Astrocyte of the cerebellum (primary cell): ENCODE data around the gene PLPPR1.

Experiments
- DNase-seq: peaks from one replicate; pipeline ENCODE4 v3.0.0-alpha.2; 2011; ENCODE audit warnings: low read depth
- H3K4me3 ChIP-seq: 2 replicates; pipeline ENCODE4 v1.5.1; 2011; ENCODE audit warnings: mild to moderate bottlenecking, low read depth, low read length, moderate library complexity
- CTCF ChIP-seq: IDR thresholded peaks from 2 replicates; pipeline ENCODE4 v1.5.1; 2012; ENCODE audit warnings: low read length, low read depth, moderate library complexity, mild to moderate bottlenecking; ENCODE audit errors: missing control alignments
- in situ Hi-C: cut with HindIII; loops from 2 replicates; pipeline ENCODE4 v1.10.0; 2017; ENCODE audit warnings: low sequenced_read_pairs

The PLPPR1 gene

GRCh38 chr9:101005246-101005645 lies 23.3 kb upstream of the PLPPR1 start:
- no peak for DNase-seq
- no peak overlapping the region for H3K4me3 ChIP-seq
- no peak for TF ChIP-seq CTCF
- in situ Hi-C loops: no loop called here

- no peak for DNase-seq
- H3K4me3 ChIP-seq: no peak overlapping the region
- no peak for TF ChIP-seq CTCF
- in situ Hi-C loops: no loop called here
Measured at GRCh38 chr9:101014566-101014965, 14.0 kb upstream of the PLPPR1 start.

GRCh38 chr9:101018467-101018866 lies 10.1 kb upstream of the PLPPR1 start:
- H3K4me3 ChIP-seq: no peak overlapping the region
- no peak for DNase-seq
- TF ChIP-seq CTCF: no peak
- in situ Hi-C loops: no loop called here

GRCh38 chr9:101022704-101023103 lies 5.8 kb upstream of the PLPPR1 start:
- H3K4me3 ChIP-seq: no peak overlapping the region
- DNase-seq: no peak
- no peak for TF ChIP-seq CTCF
- in situ Hi-C loops: no loop called here

GRCh38 chr9:101025940-101026339 lies 2.6 kb upstream of the PLPPR1 start:
- H3K4me3 ChIP-seq: no peak overlapping the region
- no peak for DNase-seq
- in situ Hi-C loops: no loop called here
- no peak for TF ChIP-seq CTCF

GRCh38 chr9:101026824-101027223 lies 1.7 kb upstream of the PLPPR1 start:
- no peak for TF ChIP-seq CTCF
- in situ Hi-C loops: no loop called here
- DNase-seq: no peak
- H3K4me3 ChIP-seq: no peak overlapping the region

- no peak for DNase-seq
- no peak for TF ChIP-seq CTCF
- in situ Hi-C loops: no loop called here
- no peak overlapping the region for H3K4me3 ChIP-seq
Measured at GRCh38 chr9:101027236-101027635, 1.3 kb upstream of the PLPPR1 start.
